GM12872 (cell line): ENCODE measurements around the gene WWC2.
A peak's percentile ranks its signal among the peaks of the same experiment; 100 is the strongest.

Source experiments
- CTCF ChIP-seq: IDR thresholded peaks from 3 replicates; pipeline ENCODE4 v1.5.1; 2011; ENCODE audit warnings: low read depth, mild to moderate bottlenecking, low read length, moderate library complexity; ENCODE audit not compliant: insufficient read depth

Gene WWC2

GRCh38 chr4:183254162-183254561 lies 155.1 kb downstream of the WWC2 start:
- no peak for TF ChIP-seq CTCF

GRCh38 chr4:183255487-183255886 lies 156.4 kb downstream of the WWC2 start:
- no peak for TF ChIP-seq CTCF

- TF ChIP-seq CTCF, result no peak
These were observed 157.3 kb downstream of the WWC2 start for GRCh38 chr4:183256343-183256742.

GRCh38 chr4:183256756-183257385 lies 157.8 kb downstream of the WWC2 start:
- TF ChIP-seq CTCF, result peak; percentile 91

GRCh38 chr4:183257808-183258207 lies 158.8 kb downstream of the WWC2 start:
- TF ChIP-seq CTCF, result no peak

GRCh38 chr4:183260491-183261151 lies 161.6 kb downstream of the WWC2 start:
- TF ChIP-seq CTCF, result no peak

- TF ChIP-seq CTCF, result peak; percentile 77
These were observed 163.1 kb downstream of the WWC2 start for GRCh38 chr4:183261953-183262775.
